Sigmoid colon (tissue), 7 donors: Measurements from ENCODE around the gene CAPN12. TPM values are rescaled to one million over a fixed set of nuclear protein-coding genes. Genes with fewer than 3 reads are reported as not detected.
"Not testable (repeated sequence)": the region's sequence is repeated elsewhere in the genome, so short reads cannot be mapped to it uniquely, and the experiment has no call there.

Experiments
- DNase-seq: peaks from one replicate; pipeline ENCODE4 v3.0.0-alpha.2; 2019
- H3K27ac ChIP-seq, 4 donors: fragments of 200-600 bp; sonication (generic); one replicate each; pipeline ENCODE4 v1.5.1; 2016 to 2019; ENCODE audit warnings: mild to moderate bottlenecking in 1 of 4
- H3K27me3 ChIP-seq, 3 donors: fragments of 200-600 bp; sonication (generic); one replicate each; pipeline ENCODE4 v1.5.1; 2019; ENCODE audit warnings: mild to moderate bottlenecking in 1 of 3
- H3K36me3 ChIP-seq, 4 donors: fragments of 200-600 bp; sonication (generic); one replicate each; pipeline ENCODE4 v1.5.1; 2016 to 2019
- H3K4me1 ChIP-seq, 4 donors: fragments of 200-600 bp; sonication (generic); one replicate each; pipeline ENCODE4 v1.5.1; 2017 to 2019
- H3K4me3 ChIP-seq, 4 donors: fragments of 200-600 bp; sonication (generic); one replicate each; pipeline ENCODE4 v1.5.1; 2017 to 2019; ENCODE audit warnings: mild to moderate bottlenecking in 2 of 4, moderate library complexity in 1 of 4
- H3K9me3 ChIP-seq, 4 donors: fragments of 200-600 bp in 3 of 4; sonication (generic) in 3 of 4; one replicate each; pipeline versions ENCODE4 v1.5.1 to v1.6.1; 2013 to 2019
- CTCF ChIP-seq, 4 experiments: fragments of 450-650 bp in 3 of 4; fragments of 200-600 bp in 1 of 4; IDR thresholded peaks; one replicate each; pipeline ENCODE4 v1.5.1; 2016 to 2019; ENCODE audit warnings: antibody characterized with exemption in 4 of 4, mild to moderate bottlenecking in 3 of 4, moderate library complexity in 2 of 4
- EP300 ChIP-seq, 4 donors: sonication (generic); formaldehyde crosslinking; IDR thresholded peaks; one replicate each; pipeline ENCODE4 v1.6.1; 2017; ENCODE audit warnings: antibody characterized with exemption in 4 of 4
- POLR2A ChIP-seq, 2 donors: fragments of 450-650 bp; IDR thresholded peaks; one replicate each; pipeline ENCODE4 v1.6.1; 2016; ENCODE audit warnings: antibody characterized with exemption in 2 of 2, mild to moderate bottlenecking in 2 of 2, moderate library complexity in 2 of 2
- POLR2AphosphoS5 ChIP-seq, 4 donors: sonication (generic); formaldehyde crosslinking; IDR thresholded peaks; one replicate each; pipeline ENCODE4 v1.6.1; 2017; ENCODE audit warnings: antibody characterized with exemption in 4 of 4
- WGBS, 2 donors: extraction: QIAGEN DNeasy Blood & Tissue Kit; methylation state at CpG; one replicate each; pipeline ENCODE4 v1.1.7; 2013; 5-methylcytosine and 5-hydroxymethylcytosine counted together
- intact Hi-C: fragments of 100-400 bp; cut with DNase I; formaldehyde crosslinking; loops from one replicate; pipeline ENCODE4 v1.15.1; 2023
- polyA plus RNA-seq, 3 donors: library from polyadenylated mRNA; stranded (reverse); fragments of 200-250 nt; gene quantifications; one replicate each; pipeline ENCODE4 v1.2.3, GENCODE V29; 2013
- total RNA-seq, 4 donors: library from RNA; depleted of rRNA; stranded (reverse); fragments of >200 nt; gene quantifications; one replicate each; pipeline ENCODE4 v1.1.0, GENCODE V29; 2016
- donor health status: healthy with polysubstance abuse.
- donor health status: Bipolar disorder and iron deficiency.
- donor health status: healthy.

The CAPN12 gene
- total and polyA plus RNA-seq, 7 donors, result 0.33 to 14.3 (median 4.2) TPM; not detected in 1

DNA sequence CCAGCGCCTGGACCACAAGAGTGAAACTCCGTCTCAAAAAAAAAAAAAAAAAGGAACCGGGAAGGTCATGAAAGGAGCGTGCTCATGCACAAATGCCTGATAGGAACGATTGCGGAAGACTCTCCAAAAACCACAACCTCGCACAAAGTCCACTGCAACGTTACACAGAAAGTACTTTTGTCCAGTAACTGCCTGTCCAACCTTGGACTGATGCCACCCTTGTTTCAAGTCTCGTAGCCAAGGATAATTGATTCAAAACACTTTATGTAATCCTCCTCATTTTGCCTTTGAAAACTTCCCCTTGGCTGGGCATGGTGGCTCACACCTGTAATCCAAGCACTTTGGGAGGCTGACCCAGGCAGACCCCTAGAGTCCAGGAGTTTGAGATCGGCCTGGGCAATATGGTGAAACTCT lies 15.3 kb upstream of the CAPN12 start:
- Histone ChIP-seq H3K27me3 (no peaks in the 10 kb centered on the region), H3K27ac (no peak overlapping the region), H3K4me3 (no peak overlapping the region), H3K36me3 (no peaks in the 10 kb centered on the region), H3K4me1 (no peaks in the 10 kb centered on the region), H3K9me3 (no peaks in the 10 kb centered on the region)
- TF ChIP-seq POLR2AphosphoS5 (IDR thresholded peaks at IDR 0.05), result no peak
- no peak for TF ChIP-seq CTCF (IDR thresholded peaks at IDR 0.05)
- intact Hi-C loops, result no loop called here
- 25 to 71% methylated on average over 10 of the region's 10 CpGs for whole genome bisulfite sequencing, 2 donors
- DNase-seq, result peak; percentile 55

DNA sequence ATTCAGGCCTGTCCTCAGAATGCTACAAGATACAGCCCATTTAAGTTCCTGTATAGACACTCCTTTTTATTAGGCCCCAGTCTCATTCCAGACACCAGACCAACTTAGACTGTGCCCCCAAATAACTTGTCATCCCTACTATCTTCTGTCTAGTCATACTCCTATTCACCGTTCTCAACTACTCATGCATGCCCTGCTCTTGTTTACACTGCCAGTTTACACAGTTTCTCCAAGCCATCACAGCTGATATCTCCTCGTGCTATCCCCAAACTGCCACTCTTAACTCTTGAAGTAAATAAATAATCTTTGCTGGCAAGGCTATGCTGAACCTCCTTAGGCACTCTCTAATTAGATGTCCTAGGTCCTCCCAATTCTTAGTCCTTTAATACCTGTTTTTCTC lies 9.9 kb upstream of the CAPN12 start:
- DNase-seq, intact Hi-C loops, H3K4me1 ChIP-seq, H3K9me3 ChIP-seq, H3K4me3 ChIP-seq, H3K36me3 ChIP-seq, H3K27me3 ChIP-seq, H3K27ac ChIP-seq: not testable (repeated sequence)
- WGBS, 2 donors, result 43 to 74% methylated on average over 2 of the region's 2 CpGs

DNA sequence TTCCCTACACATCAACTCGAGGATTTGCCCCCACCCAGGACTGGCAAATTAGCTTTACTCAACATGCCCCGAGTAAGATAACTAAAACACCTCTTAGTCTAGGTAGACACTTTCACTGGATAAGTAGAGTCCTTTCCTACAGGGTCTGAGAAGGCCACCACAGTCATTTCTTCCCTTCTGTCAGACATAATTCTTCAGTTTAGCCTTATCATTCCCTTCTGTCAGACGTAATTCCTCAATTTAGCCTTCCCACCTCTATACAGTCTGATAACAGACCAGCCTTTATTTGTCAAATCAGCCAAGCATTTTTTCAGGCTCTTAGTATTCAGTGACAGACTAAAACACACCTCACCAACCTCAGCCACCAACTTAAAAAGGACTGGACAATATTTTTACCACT lies 9.5 kb upstream of the CAPN12 start:
- H3K4me3 ChIP-seq, H3K27ac ChIP-seq, H3K4me1 ChIP-seq, H3K27me3 ChIP-seq, DNase-seq, H3K36me3 ChIP-seq, intact Hi-C loops, H3K9me3 ChIP-seq: not testable (repeated sequence)
- WGBS, 2 donors, result 69 to 79% methylated on average over 3 of the region's 3 CpGs

DNA sequence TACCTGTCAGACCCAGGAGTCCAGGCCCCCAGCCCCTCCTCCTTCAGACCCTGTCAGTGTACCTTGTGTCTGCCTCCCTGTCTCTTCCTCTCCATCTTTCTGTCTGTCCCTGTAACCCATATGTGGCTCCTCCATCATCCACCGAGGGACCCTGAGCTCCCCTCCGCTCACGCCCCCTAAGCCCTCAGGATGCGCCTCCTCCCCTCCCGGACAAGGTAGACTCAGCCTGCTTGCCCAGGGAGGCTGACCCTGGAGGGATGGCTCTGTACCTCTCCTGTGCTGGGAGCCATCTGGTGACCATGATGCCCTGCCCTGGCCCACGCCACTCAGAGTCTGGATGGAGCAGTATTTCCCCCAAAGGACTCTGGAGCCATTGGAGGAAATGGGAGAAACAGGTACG lies 1.0 kb upstream of the CAPN12 start:
- H3K4me1 ChIP-seq, result no peaks in the 10 kb centered on the region
- WGBS, 2 donors, result 84 to 89% methylated on average over 7 of the region's 7 CpGs
- H3K27ac ChIP-seq, result no peak overlapping the region
- no peak for DNase-seq
- H3K36me3 ChIP-seq, result no peaks in the 10 kb centered on the region
- no peaks in the 10 kb centered on the region for H3K27me3 ChIP-seq
- H3K9me3 ChIP-seq, result no peaks in the 10 kb centered on the region
- no peak for TF ChIP-seq EP300 (IDR thresholded peaks at IDR 0.05)
- no peak for TF ChIP-seq CTCF (IDR thresholded peaks at IDR 0.05)
- no peak for TF ChIP-seq POLR2A (IDR thresholded peaks at IDR 0.05)
- TF ChIP-seq POLR2AphosphoS5 (IDR thresholded peaks at IDR 0.05), result no peak
- intact Hi-C loops, result no loop called here
- no peak overlapping the region for H3K4me3 ChIP-seq

DNA sequence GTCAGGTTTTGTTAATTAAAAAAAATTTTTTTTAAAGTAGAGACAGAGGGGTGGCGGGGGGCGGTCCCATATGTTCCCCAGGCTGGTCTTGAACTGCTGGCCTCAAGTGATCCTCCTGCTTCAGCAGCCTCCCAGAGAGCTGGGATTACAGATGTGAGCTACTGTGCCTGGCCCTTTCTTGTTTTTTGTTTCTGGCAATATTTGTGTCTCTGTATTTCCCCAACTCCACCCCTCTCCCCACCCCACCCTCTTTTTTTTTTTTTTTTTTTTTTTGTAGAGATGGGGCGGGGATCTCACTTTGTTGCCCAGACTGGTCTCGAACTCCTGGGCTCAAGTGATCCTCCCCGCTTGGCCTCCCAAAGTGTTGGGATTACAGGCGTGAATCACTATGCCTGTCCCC lies 600 bp upstream of the CAPN12 start:
- Histone ChIP-seq H3K4me3 (no peak overlapping the region), H3K27me3 (no peaks in the 10 kb centered on the region), H3K9me3 (no peaks in the 10 kb centered on the region), H3K27ac (no peak overlapping the region), H3K4me1 (no peaks in the 10 kb centered on the region), H3K36me3 (no peaks in the 10 kb centered on the region)
- 73 to 85% methylated on average over 6 of the region's 6 CpGs for WGBS, 2 donors
- intact Hi-C loops, result no loop called here
- TF ChIP-seq POLR2AphosphoS5 (IDR thresholded peaks at IDR 0.05), result no peak
- no peak for TF ChIP-seq EP300 (IDR thresholded peaks at IDR 0.05)
- TF ChIP-seq POLR2A (IDR thresholded peaks at IDR 0.05), result no peak
- TF ChIP-seq CTCF (IDR thresholded peaks at IDR 0.05), result no peak
- no peak for DNase-seq

DNA sequence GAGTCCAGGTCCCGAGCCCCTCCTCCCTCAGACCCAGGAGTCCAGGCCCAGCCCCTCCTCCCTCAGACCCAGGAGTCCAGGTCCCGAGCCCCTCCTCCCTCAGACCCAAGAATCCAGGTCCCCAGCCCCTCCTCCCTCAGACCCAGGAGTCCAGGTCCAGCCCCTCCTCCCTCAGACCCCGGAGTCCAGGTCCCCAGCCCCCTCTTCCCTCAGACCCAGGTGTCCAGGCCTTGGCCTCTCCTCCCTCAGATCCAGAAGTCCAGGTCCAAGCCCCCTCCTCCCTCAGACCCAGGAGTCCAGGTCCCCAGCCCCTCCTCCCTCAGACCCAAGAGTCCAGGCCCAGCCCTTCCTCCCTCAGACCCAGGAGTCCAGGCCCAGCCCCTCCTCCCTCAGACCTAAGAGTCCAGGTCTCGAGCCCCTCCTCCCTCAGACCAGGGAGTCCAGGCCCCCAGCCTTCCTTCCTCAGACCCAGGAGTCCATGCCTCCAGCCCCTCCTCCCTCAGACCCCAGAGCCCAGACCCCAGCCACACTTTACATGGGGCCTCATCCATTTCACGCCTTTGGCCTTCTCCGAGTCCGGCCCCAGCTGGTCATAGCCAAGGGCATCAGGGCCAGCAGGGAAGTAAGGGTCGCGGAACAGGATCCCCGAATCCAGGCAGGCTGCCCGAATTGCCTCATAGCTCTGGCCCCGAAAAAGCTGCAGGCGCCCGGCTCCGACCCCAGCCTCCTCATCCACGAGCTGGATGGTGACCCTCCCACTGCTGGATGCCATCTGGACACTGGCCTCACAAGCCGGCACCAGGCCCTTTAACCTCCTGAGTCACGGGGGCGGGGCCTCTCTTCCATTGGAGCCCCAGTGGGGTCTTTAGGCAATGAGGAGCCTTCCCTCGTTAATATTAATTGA lies 628 bp downstream of the CAPN12 start:
- Histone ChIP-seq H3K4me3 (no peak overlapping the region), H3K9me3 (no peaks in the 10 kb centered on the region), H3K4me1 (no peaks in the 10 kb centered on the region), H3K27me3 (no peaks in the 10 kb centered on the region), H3K27ac (no peak overlapping the region), H3K36me3 (no peaks in the 10 kb centered on the region)
- peak; percentile 64 for DNase-seq
- WGBS, 2 donors, result 81 to 83% methylated on average over 20 of the region's 20 CpGs
- intact Hi-C loops, result no loop called here
- TF ChIP-seq POLR2A (IDR thresholded peaks at IDR 0.05) (no peak), CTCF (IDR thresholded peaks at IDR 0.05) (no peak), EP300 (IDR thresholded peaks at IDR 0.05) (no peak), POLR2AphosphoS5 (IDR thresholded peaks at IDR 0.05) (no peak)
